Endothelial cell of umbilical vein (primary cell): ENCODE measurements around the gene MIGA2. TPM values are rescaled to one million over a fixed set of nuclear protein-coding genes. Genes with fewer than 3 reads are reported as not detected.

ENCODE experiments used
- BruUV-seq: library from RNA; stranded (reverse); fragments of 400-500 nt; replicated peaks from 2 replicates; lab custom pipeline; 2021; lab: Mats Ljungman, UMichigan
- CTCF ChIA-PET: fragments of 300-600, 350-600 bp; sonication (Branson Sonifier 250); formaldehyde crosslinking; loops from one replicate; lab custom pipeline; 2021; ENCODE audit warnings: antibody characterized with exemption, inconsistent platforms; lab: Charles Lee
- POLR2A ChIA-PET: fragments of 300-600, 350-600 bp; sonication (Branson Sonifier 250); formaldehyde crosslinking; loops from one replicate; lab custom pipeline; 2021; ENCODE audit warnings: antibody characterized with exemption, inconsistent platforms; lab: Charles Lee
- DNase-seq: peaks from one replicate; pipeline ENCODE4 v3.0.0-alpha.2; 2011; ENCODE audit warnings: low read depth, low spot score
- FAIRE-seq: peaks from 2 replicates; lab custom pipeline; 2011; peaks lifted over from hg19 to GRCh38; lab: Jason Lieb, UNC
- H2AFZ ChIP-seq: 2 replicates; pipeline ENCODE4 v1.6.0; 2012; ENCODE audit warnings: low read depth, low read length, control low read depth, inconsistent platforms
- H3K27ac ChIP-seq: 2 replicates; pipeline ENCODE4 v1.5.1; 2011; ENCODE audit warnings: low read depth, mild to moderate bottlenecking, control low read depth, low read length, moderate library complexity; ENCODE audit not compliant: insufficient read depth
- H3K27me3 ChIP-seq, 2 experiments: 2 replicates each; pipeline versions ENCODE4 v1.6.0 to v1.6.1; 2011; ENCODE audit warnings: low read length in 2 of 2, mixed read lengths in 1 of 2; ENCODE audit not compliant: control insufficient read depth in 2 of 2, insufficient read depth in 2 of 2
- H3K36me3 ChIP-seq, 2 experiments: 2 replicates in 1 of 2; 3 replicates in 1 of 2; pipeline ENCODE4 v1.5.1; 2011; ENCODE audit warnings: low read length in 2 of 2, mild to moderate bottlenecking in 1 of 2, moderate library complexity in 1 of 2; ENCODE audit not compliant: control insufficient read depth in 2 of 2, insufficient read depth in 2 of 2; ENCODE audit errors: extremely low read depth in 1 of 2
- H3K4me1 ChIP-seq: 3 replicates; pipeline ENCODE4 v1.5.1; 2011; ENCODE audit warnings: mild to moderate bottlenecking, low read length; ENCODE audit not compliant: control insufficient read depth, insufficient read depth; ENCODE audit errors: extremely low read depth
- H3K4me2 ChIP-seq: 2 replicates; pipeline ENCODE4 v1.6.1; 2011; ENCODE audit warnings: low read length, control low read depth, mixed read lengths; ENCODE audit not compliant: insufficient read depth
- H3K4me3 ChIP-seq, 3 experiments: fragments of 200-600 bp in 1 of 3; sonication (generic), shearing (Covaris generic) in 1 of 3; replicated peaks in 1 of 3; 2 replicates each; pipeline ENCODE4 v1.5.1; 2011 to 2016; ENCODE audit warnings: control low read depth in 3 of 3, low read length in 3 of 3, mild to moderate bottlenecking in 2 of 3, inconsistent platforms in 1 of 3, low read depth in 1 of 3, moderate library complexity in 1 of 3; ENCODE audit not compliant: insufficient read depth in 1 of 3
- H3K79me2 ChIP-seq: 2 replicates; pipeline ENCODE4 v1.6.0; 2012; ENCODE audit warnings: low read length, inconsistent platforms; ENCODE audit not compliant: control insufficient read depth, insufficient read depth
- H3K9ac ChIP-seq: replicated peaks from 2 replicates; pipeline ENCODE3; 2011; ENCODE audit warnings: low read length, control low read depth; ENCODE audit not compliant: insufficient read depth; ENCODE audit errors: extremely low read depth
- H3K9me1 ChIP-seq: replicated peaks from 3 replicates; pipeline ENCODE4 v1.6.0; 2011; ENCODE audit warnings: mild to moderate bottlenecking, low read length; ENCODE audit not compliant: control insufficient read depth, insufficient read depth; ENCODE audit errors: extremely low read depth
- H3K9me3 ChIP-seq: replicated peaks from 2 replicates; pipeline ENCODE4 v1.5.1; 2012; ENCODE audit warnings: low read length, inconsistent platforms; ENCODE audit not compliant: control insufficient read depth, insufficient read depth
- H4K20me1 ChIP-seq: replicated peaks from 2 replicates; pipeline ENCODE3; 2011; ENCODE audit warnings: mild to moderate bottlenecking, low read length; ENCODE audit not compliant: control insufficient read depth, insufficient read depth; ENCODE audit errors: extremely low read depth
- CTCF ChIP-seq, 2 donors: IDR thresholded peaks; 1 replicate in 1 of 2; 2 replicates in 1 of 2; pipeline ENCODE4 v1.5.1; 2011; ENCODE audit warnings: low read length in 2 of 2, mild to moderate bottlenecking in 2 of 2, moderate library complexity in 2 of 2, control low read depth in 1 of 2, inconsistent platforms in 1 of 2, low read depth in 1 of 2; ENCODE audit not compliant: insufficient read depth in 1 of 2; ENCODE audit errors: extremely low read depth in 1 of 2
- EZH2 ChIP-seq: IDR thresholded peaks from 2 replicates; pipeline ENCODE4 v1.6.1; 2012; ENCODE audit warnings: borderline replicate concordance, low read depth, mild to moderate bottlenecking, moderate library complexity, low read length, inconsistent platforms; ENCODE audit not compliant: severe bottlenecking
- FOS ChIP-seq: IDR thresholded peaks from 2 replicates; pipeline ENCODE4 v1.6.1; 2011; ENCODE audit warnings: mild to moderate bottlenecking, low read length, moderate library complexity, borderline replicate concordance; ENCODE audit not compliant: insufficient read depth
- GATA2 ChIP-seq: IDR thresholded peaks from 2 replicates; pipeline ENCODE4 v1.7.0; 2011; ENCODE audit warnings: low read depth, mild to moderate bottlenecking, moderate library complexity, mixed read lengths, low read length; ENCODE audit not compliant: insufficient read length, insufficient read depth
- JUN ChIP-seq: IDR thresholded peaks from 2 replicates; pipeline ENCODE4 v1.6.1; 2011; ENCODE audit warnings: borderline replicate concordance, low read depth; ENCODE audit not compliant: insufficient read length, insufficient read depth
- MAX ChIP-seq: IDR thresholded peaks from 2 replicates; pipeline ENCODE4 v1.6.1; 2011; ENCODE audit not compliant: insufficient read depth, insufficient read length
- POLR2A ChIP-seq: IDR thresholded peaks from 2 replicates; pipeline ENCODE4 v1.6.1; 2012; ENCODE audit warnings: low read depth, mild to moderate bottlenecking, control low read depth, low read length
- POLR2AphosphoS5 ChIP-seq: IDR thresholded peaks from 2 replicates; pipeline ENCODE4 v1.6.1; 2012; ENCODE audit warnings: low read depth, mild to moderate bottlenecking, control low read depth, low read length, moderate library complexity; ENCODE audit not compliant: insufficient read depth
- dilution Hi-C: fragments of 300-500 bp; cut with MboI; formaldehyde crosslinking; loops from one replicate; pipeline ENCODE4 v1.15.0; 2019; ENCODE audit warnings: low sequenced_read_pairs; ENCODE audit not compliant: extremely low pct_ligation_motif_present
- intact Hi-C: fragments of 100-400 bp; cut with micrococcal nuclease; formaldehyde crosslinking; loops from one replicate; pipeline ENCODE4 v1.10.0; 2022
- polyA plus RNA-seq, 4 experiments: library from polyadenylated mRNA; depleted of rRNA in 3 of 4; stranded (reverse) in 3 of 4; unstranded in 1 of 4; fragments of >200 nt; gene quantifications; 2 replicates each; pipeline versions ENCODE4 v1.2.1 to v1.2.3, GENCODE V29; 2011 to 2012; ENCODE audit warnings: missing spikeins in 1 of 4
- total RNA-seq: library from RNA; stranded (reverse); gene quantifications from 2 replicates; pipeline ENCODE4 v1.2.3, GENCODE V29; 2021

MIGA2 gene
- total and polyA plus RNA-seq, 2 donors (not counting 3 experiments of a cell fraction or from before 2014, with no cell fraction given) = 27.7 to 28.0 TPM

- DNase-seq = no peak
- H3K4me2 ChIP-seq = no peak overlapping the region
- no peaks in the 10 kb centered on the region for H4K20me1 ChIP-seq
- H3K36me3 ChIP-seq = peaks cover 0 to 2% of the 10 kb centered on the region in 2 experiments
- H3K4me1 ChIP-seq = no peaks in the 10 kb centered on the region
- no peaks in the 10 kb centered on the region for H3K79me2 ChIP-seq
- H2AFZ ChIP-seq = no peak overlapping the region
- H3K9me3 ChIP-seq = no peaks in the 10 kb centered on the region
- H3K4me3 ChIP-seq = no peak overlapping the region
- H3K9ac ChIP-seq = no peak overlapping the region
- intact Hi-C loops (no loop called here), dilution Hi-C loops (no loop called here)
- no peak overlapping the region for H3K27ac ChIP-seq
- TF ChIP-seq CTCF (IDR thresholded peaks at IDR 0.05; ENCODE audit: extremely low read depth in 1 of 2, insufficient read depth in 1 of 2, low read depth in 1 of 2, low read length in 2 of 2) (no peak), GATA2 (no peak), POLR2A (no peak), EZH2 (no peak), FOS (no peak), JUN (no peak), POLR2AphosphoS5 (no peak), MAX (no peak)
- BruUV-seq = TSS peak; percentile 30
- no peaks in the 10 kb centered on the region for H3K27me3 ChIP-seq
- no peaks in the 10 kb centered on the region for H3K9me1 ChIP-seq
- no peak for FAIRE-seq
- ChIA-PET CTCF (interaction anchor here (1.7 kb wide), 1 partner anchor 8 kb away, joined by 8 read pairs; no protein-coding TSS in a partner anchor), POLR2A (no interaction called here)
Measured at GRCh38 chr9:129095170-129095667, 58.8 kb downstream of the MIGA2 start.
